DOHH2 (cell line): ENCODE measurements around the gene SPOP.

Source experiments
- EZH2phosphoT487 ChIP-seq: fragments of 200-600 bp; sonication (generic); IDR thresholded peaks from 2 replicates; pipeline ENCODE4 v1.6.1; 2017; ENCODE audit warnings: borderline replicate concordance, mild to moderate bottlenecking, antibody characterized with exemption, low read length, moderate library complexity, mixed read lengths
- TF ChIP-seq, protein P1 (sequence below): fragments of 200-600 bp; sonication (generic); IDR thresholded peaks from one replicate; pipeline ENCODE4 v1.5.1; 2014; ENCODE audit warnings: antibody characterized with exemption, mild to moderate bottlenecking, low read depth, low read length; ENCODE audit not compliant: poor library complexity, severe bottlenecking

DNA sequence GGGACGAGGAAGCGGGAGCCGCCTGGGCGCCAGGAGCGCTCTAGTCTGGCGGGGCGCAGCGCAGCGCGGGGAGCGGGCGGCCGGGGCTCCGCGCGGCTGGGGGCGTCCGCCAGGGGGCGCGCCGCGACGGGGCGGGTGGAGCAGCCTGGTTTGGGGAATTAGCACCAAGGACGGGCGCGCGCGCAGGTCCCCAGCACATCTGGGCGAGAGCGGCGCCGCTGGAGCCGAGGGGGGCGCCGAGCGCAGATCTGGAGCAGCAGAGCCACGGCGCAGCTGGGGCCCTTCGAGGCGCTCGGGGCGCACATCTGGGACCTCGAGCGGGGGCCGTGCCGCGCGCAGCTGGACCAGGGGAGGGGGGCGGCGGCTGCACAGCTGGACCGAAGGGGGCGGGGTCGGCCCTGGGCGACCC lies 102.2 kb downstream of the SPOP start, which contains the start of gene NXPH3:
- TF ChIP-seq, protein P1, sequence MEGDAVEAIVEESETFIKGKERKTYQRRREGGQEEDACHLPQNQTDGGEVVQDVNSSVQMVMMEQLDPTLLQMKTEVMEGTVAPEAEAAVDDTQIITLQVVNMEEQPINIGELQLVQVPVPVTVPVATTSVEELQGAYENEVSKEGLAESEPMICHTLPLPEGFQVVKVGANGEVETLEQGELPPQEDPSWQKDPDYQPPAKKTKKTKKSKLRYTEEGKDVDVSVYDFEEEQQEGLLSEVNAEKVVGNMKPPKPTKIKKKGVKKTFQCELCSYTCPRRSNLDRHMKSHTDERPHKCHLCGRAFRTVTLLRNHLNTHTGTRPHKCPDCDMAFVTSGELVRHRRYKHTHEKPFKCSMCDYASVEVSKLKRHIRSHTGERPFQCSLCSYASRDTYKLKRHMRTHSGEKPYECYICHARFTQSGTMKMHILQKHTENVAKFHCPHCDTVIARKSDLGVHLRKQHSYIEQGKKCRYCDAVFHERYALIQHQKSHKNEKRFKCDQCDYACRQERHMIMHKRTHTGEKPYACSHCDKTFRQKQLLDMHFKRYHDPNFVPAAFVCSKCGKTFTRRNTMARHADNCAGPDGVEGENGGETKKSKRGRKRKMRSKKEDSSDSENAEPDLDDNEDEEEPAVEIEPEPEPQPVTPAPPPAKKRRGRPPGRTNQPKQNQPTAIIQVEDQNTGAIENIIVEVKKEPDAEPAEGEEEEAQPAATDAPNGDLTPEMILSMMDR: peak; percentile 16
- TF ChIP-seq EZH2phosphoT487: no peak
